Measurements from ENCODE around the gene ENPP7.

The ENPP7 gene

GRCh38 chr17:79730769-79731483 is at the start of gene ENPP7:
Gene ENPP7, plus strand, starts transcription at chr17:79730943. Its CDS starts 197 bp downstream, at chr17:79731140.
- DNase-seq (ENCODE audit: low read depth): no peak

GRCh38 chr17:79681101-79681621 is 49.6 kb upstream of the ENPP7 start:
- DNase-seq (ENCODE audit: low read depth): no peak

GRCh38 chr17:79681628-79682261 is 49.0 kb upstream of the ENPP7 start:
- no peak for DNase-seq (ENCODE audit: low read depth)

- DNase-seq (ENCODE audit: low read depth): no peak
Measured at GRCh38 chr17:79683365-79683764, 47.4 kb upstream of the ENPP7 start.

- DNase-seq (ENCODE audit: low read depth): no peak
Measured at GRCh38 chr17:79684132-79684985, 46.4 kb upstream of the ENPP7 start.

GRCh38 chr17:79685121-79685520 is 45.6 kb upstream of the ENPP7 start:
- DNase-seq (ENCODE audit: low read depth): no peak

- DNase-seq (ENCODE audit: low read depth): no peak
Measured at GRCh38 chr17:79686476-79686875, 44.3 kb upstream of the ENPP7 start.

- DNase-seq (ENCODE audit: low read depth): no peak
Measured at GRCh38 chr17:79690466-79690865, 40.3 kb upstream of the ENPP7 start.

GRCh38 chr17:79690988-79691836 is 39.5 kb upstream of the ENPP7 start:
- no peak for DNase-seq (ENCODE audit: low read depth)

GRCh38 chr17:79691931-79692330 is 38.8 kb upstream of the ENPP7 start:
- no peak for DNase-seq (ENCODE audit: low read depth)

- DNase-seq (ENCODE audit: low read depth): no peak
Measured at GRCh38 chr17:79693419-79693818, 37.3 kb upstream of the ENPP7 start.

- DNase-seq (ENCODE audit: low read depth): no peak
Measured at GRCh38 chr17:79695293-79695790, 35.4 kb upstream of the ENPP7 start.

GRCh38 chr17:79695797-79696609 is 34.7 kb upstream of the ENPP7 start:
- no peak for DNase-seq (ENCODE audit: low read depth)

GRCh38 chr17:79696610-79696982 is 34.1 kb upstream of the ENPP7 start:
- no peak for DNase-seq (ENCODE audit: low read depth)

- DNase-seq (ENCODE audit: low read depth): no peak
Measured at GRCh38 chr17:79698146-79698846, 32.4 kb upstream of the ENPP7 start.

- no peak for DNase-seq (ENCODE audit: low read depth)
Measured at GRCh38 chr17:79699386-79700036, 31.2 kb upstream of the ENPP7 start.

GRCh38 chr17:79700592-79700991 is 30.2 kb upstream of the ENPP7 start:
- no peak for DNase-seq (ENCODE audit: low read depth)

- DNase-seq (ENCODE audit: low read depth): no peak
Measured at GRCh38 chr17:79702034-79702433, 28.7 kb upstream of the ENPP7 start.

GRCh38 chr17:79702550-79703236 is 28.1 kb upstream of the ENPP7 start:
- DNase-seq (ENCODE audit: low read depth): no peak

Data from amniotic epithelial cell (primary cell).